ENCODE results near the gene NRXN3. TPM values are rescaled to one million over a fixed set of nuclear protein-coding genes. Genes with fewer than 3 reads are reported as not detected.

NRXN3 gene
- total RNA-seq, 2 donors from 2014 or later = 1.2 to 7.8 TPM

- intact Hi-C loops (cut with DNase I) = no loop called here
- Histone ChIP-seq H3K27me3 (no peaks in the 10 kb centered on the region), H3K36me3 (no peaks in the 10 kb centered on the region), H3K27ac (no peak overlapping the region), H3K4me1 (no peaks in the 10 kb centered on the region), H3K9ac (ENCODE audit: low read depth in 2 of 2, low read length in 2 of 2) (no peak overlapping the region), H3K4me3 (no peak overlapping the region), H3K9me3 (no peaks in the 10 kb centered on the region)
- no peak for DNase-seq
- TF ChIP-seq CTCF (IDR thresholded peaks at IDR 0.05) = no peak
Measured at GRCh38 chr14:79021766-79022165, 851.6 kb downstream of the NRXN3 start.

- Histone ChIP-seq H3K27me3 (no peaks in the 10 kb centered on the region), H3K9ac (ENCODE audit: low read depth in 2 of 2, low read length in 2 of 2) (no peak overlapping the region), H3K27ac (no peak overlapping the region), H3K4me1 (no peaks in the 10 kb centered on the region), H3K36me3 (no peaks in the 10 kb centered on the region), H3K9me3 (no peaks in the 10 kb centered on the region), H3K4me3 (no peak overlapping the region)
- intact Hi-C loops (cut with DNase I) = no loop called here
- TF ChIP-seq CTCF (IDR thresholded peaks at IDR 0.05) = no peak
- DNase-seq = no peak
Measured at GRCh38 chr14:79027138-79027537, 857.0 kb downstream of the NRXN3 start.

GRCh38 chr14:79028281-79028680 lies 858.1 kb downstream of the NRXN3 start:
- no peaks in the 10 kb centered on the region for H3K36me3 ChIP-seq
- no peaks in the 10 kb centered on the region for H3K27me3 ChIP-seq
- H3K4me1 ChIP-seq = no peaks in the 10 kb centered on the region
- no peak overlapping the region for H3K4me3 ChIP-seq
- no peak for TF ChIP-seq CTCF (IDR thresholded peaks at IDR 0.05)
- no peaks in the 10 kb centered on the region for H3K9me3 ChIP-seq
- intact Hi-C loops (cut with DNase I) = no loop called here
- no peak overlapping the region for H3K27ac ChIP-seq
- no peak for DNase-seq
- H3K9ac ChIP-seq (ENCODE audit: low read depth in 2 of 2, low read length in 2 of 2) = no peak overlapping the region

GRCh38 chr14:79036441-79036840 lies 866.3 kb downstream of the NRXN3 start:
- no peaks in the 10 kb centered on the region for H3K4me1 ChIP-seq
- no peak overlapping the region for H3K9ac ChIP-seq (ENCODE audit: low read depth in 2 of 2, low read length in 2 of 2)
- H3K27me3 ChIP-seq = no peaks in the 10 kb centered on the region
- intact Hi-C loops (cut with DNase I) = no loop called here
- TF ChIP-seq CTCF (IDR thresholded peaks at IDR 0.05) = no peak
- no peaks in the 10 kb centered on the region for H3K9me3 ChIP-seq
- H3K36me3 ChIP-seq = no peaks in the 10 kb centered on the region
- DNase-seq = no peak
- no peak overlapping the region for H3K27ac ChIP-seq
- H3K4me3 ChIP-seq = no peak overlapping the region

- Histone ChIP-seq H3K4me1 (no peaks in the 10 kb centered on the region), H3K9ac (ENCODE audit: low read depth in 2 of 2, low read length in 2 of 2) (no peak overlapping the region), H3K36me3 (no peaks in the 10 kb centered on the region), H3K9me3 (no peaks in the 10 kb centered on the region), H3K4me3 (no peak overlapping the region), H3K27ac (no peak overlapping the region), H3K27me3 (no peaks in the 10 kb centered on the region)
- intact Hi-C loops (cut with DNase I) = no loop called here
- DNase-seq = no peak
- TF ChIP-seq CTCF (IDR thresholded peaks at IDR 0.05) = no peak
Measured at GRCh38 chr14:79037106-79037505, 866.9 kb downstream of the NRXN3 start.

GRCh38 chr14:79037593-79037992 lies 867.4 kb downstream of the NRXN3 start:
- no peak for DNase-seq
- no peak for TF ChIP-seq CTCF (IDR thresholded peaks at IDR 0.05)
- Histone ChIP-seq H3K9ac (ENCODE audit: low read depth in 2 of 2, low read length in 2 of 2) (no peak overlapping the region), H3K36me3 (no peaks in the 10 kb centered on the region), H3K9me3 (no peaks in the 10 kb centered on the region), H3K4me3 (no peak overlapping the region), H3K4me1 (no peaks in the 10 kb centered on the region), H3K27ac (no peak overlapping the region), H3K27me3 (no peaks in the 10 kb centered on the region)
- intact Hi-C loops (cut with DNase I) = no loop called here

All from colonic mucosa (tissue), 4 donors.